HG02588 (cell line): ENCODE results near the gene TENT4B.
"Not testable (repeated sequence)": the region's sequence is repeated elsewhere in the genome, so short reads cannot be mapped to it uniquely, and the experiment has no call there.

Experiments
- ATAC-seq: cut with Tn5 transposase; IDR thresholded peaks from one replicate; pipeline ENCODE4 v1.9.1; 2021; ENCODE audit warnings: mild to moderate bottlenecking, moderate library complexity; ENCODE audit not compliant: unreplicated experiment

The TENT4B gene

GRCh38 chr16:50152807-50153595, at the start of gene TENT4B:
Gene TENT4B (plus strand): TSS chr16:50153306. CDS start chr16:50153622, 316 bp downstream.
- ATAC-seq: peak; percentile 70

GRCh38 chr16:50103764-50104163, 49.3 kb upstream of the TENT4B start:
- ATAC-seq: no peak

- no peak for ATAC-seq
These were observed 38.6 kb upstream of the TENT4B start for GRCh38 chr16:50114357-50115129.

- ATAC-seq: no peak
These were observed 32.4 kb upstream of the TENT4B start for GRCh38 chr16:50120711-50121110.

- peak; percentile 62 for ATAC-seq
These were observed 31.8 kb upstream of the TENT4B start for GRCh38 chr16:50121278-50121677.

GRCh38 chr16:50121721-50122445, 31.2 kb upstream of the TENT4B start:
- ATAC-seq: peak; percentile 73

GRCh38 chr16:50123417-50123816, 29.7 kb upstream of the TENT4B start:
- ATAC-seq: no peak

GRCh38 chr16:50124769-50125168, 28.3 kb upstream of the TENT4B start:
- ATAC-seq: no peak

GRCh38 chr16:50126183-50126582, 26.9 kb upstream of the TENT4B start:
- ATAC-seq: no peak

GRCh38 chr16:50132571-50132970, 20.5 kb upstream of the TENT4B start:
- ATAC-seq: not testable (repeated sequence)

- ATAC-seq: no peak
These were observed 19.9 kb upstream of the TENT4B start for GRCh38 chr16:50133214-50133613.

- ATAC-seq: no peak
These were observed 16.7 kb upstream of the TENT4B start for GRCh38 chr16:50136399-50136798.

- ATAC-seq: no peak
These were observed 15.8 kb upstream of the TENT4B start for GRCh38 chr16:50137268-50137667.

GRCh38 chr16:50139580-50139979, 13.5 kb upstream of the TENT4B start:
- ATAC-seq: no peak

- no peak for ATAC-seq
These were observed 8.9 kb upstream of the TENT4B start for GRCh38 chr16:50144211-50144610.

GRCh38 chr16:50146479-50147435, 6.3 kb upstream of the TENT4B start:
- no peak for ATAC-seq

- no peak for ATAC-seq
These were observed 1.8 kb upstream of the TENT4B start for GRCh38 chr16:50151322-50151721.

- no peak for ATAC-seq
These were observed 1.4 kb upstream of the TENT4B start for GRCh38 chr16:50151756-50152155.

GRCh38 chr16:50152351-50152806, 727 bp upstream of the TENT4B start:
- peak; percentile 53 for ATAC-seq
